ENCODE measurements around the gene TBCB. TPM values are rescaled to one million over a fixed set of nuclear protein-coding genes. Genes with fewer than 3 reads are reported as not detected.

TBCB gene
- polyA plus RNA-seq, 1 donor, result 110 TPM

DNA sequence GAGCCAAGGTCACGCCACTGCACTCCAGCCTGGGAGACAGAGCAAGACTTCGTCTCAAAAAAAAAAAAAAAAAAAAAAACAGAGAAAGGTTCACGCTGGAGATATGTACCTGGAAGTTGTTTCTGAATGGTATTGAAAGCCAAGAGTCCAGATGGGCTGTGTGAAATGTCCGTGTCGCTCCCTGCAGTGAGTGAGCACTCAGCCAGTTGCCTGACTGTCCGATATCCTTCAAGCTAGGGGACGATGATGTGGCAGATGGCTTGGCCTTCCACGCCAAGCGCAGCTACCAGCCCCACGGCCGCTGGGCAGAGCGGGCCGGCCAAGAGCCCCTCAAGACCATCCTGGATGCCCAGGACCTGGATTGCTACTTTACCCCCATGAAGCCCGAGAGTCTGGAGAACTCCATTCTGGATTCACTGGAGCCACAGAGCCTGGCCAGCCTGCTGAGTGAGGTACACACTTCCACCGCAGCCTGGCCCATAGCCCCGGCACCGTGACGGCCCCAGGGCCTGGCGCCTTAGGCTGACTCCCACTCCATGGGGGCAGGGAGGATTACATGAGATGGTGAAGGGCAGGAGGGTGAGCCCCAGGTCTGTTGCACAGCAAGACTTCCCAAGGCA is 16.0 kb upstream of the TBCB start:
- no peak for DNase-seq

DNA sequence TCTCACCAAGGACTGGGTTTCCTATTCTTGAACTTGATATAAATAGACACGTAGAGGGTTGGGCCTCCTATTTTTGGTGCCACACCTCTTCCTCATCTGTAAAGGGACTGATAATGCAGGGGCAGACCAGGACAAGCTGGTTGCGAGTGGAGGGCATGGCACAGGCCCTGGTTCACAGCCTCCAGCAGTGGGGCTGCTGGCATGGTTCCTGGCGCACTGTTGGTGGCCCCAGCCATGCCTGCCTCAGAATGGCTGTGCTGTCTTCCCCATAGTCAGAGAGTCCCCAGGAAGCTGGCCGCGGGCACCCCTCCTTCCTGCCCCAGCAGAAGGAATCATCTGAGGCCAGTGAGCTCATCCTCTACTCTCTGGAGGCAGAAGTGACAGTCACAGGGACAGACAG is 14.8 kb upstream of the TBCB start:
- no peak for DNase-seq

GRCh38 chr19:36101550-36102327 is 13.5 kb upstream of the TBCB start:
- DNase-seq, result no peak

- no peak for DNase-seq
These were observed 12.1 kb upstream of the TBCB start for GRCh38 chr19:36103040-36103626.

DNA sequence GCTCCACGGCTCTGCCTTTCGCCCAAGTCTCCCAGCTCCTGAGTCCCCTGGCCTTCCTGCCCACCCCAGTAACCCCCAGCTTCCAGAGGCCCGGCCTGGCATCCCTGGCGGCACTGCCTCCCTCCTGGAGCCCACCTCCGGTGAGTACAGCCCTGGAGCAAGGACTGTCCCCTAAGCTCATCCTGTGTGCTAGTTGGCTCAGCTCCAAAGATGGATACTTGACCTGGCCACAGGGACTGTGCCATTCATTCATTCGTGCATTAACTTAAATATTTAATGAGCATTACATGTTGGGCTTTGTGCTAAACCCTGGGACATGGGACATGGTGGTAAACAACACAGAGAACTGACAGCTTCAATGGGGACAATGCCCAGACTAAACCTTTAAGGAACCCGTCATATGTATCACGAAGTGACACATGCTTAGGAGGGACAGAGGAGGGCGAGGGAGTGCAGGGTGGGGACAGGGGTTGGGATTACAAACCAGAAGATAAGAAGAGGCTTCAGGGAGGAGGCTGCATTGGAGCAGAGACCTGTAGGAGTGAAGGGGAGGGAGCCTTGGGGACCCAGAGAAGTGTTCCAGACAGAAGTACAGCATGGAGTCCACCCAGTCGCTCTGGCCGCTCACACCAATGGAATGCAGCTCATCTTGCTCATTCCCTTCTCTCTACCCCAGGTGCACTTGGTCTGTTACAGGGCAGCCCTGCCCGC is 11.3 kb upstream of the TBCB start:
- no peak for DNase-seq

DNA sequence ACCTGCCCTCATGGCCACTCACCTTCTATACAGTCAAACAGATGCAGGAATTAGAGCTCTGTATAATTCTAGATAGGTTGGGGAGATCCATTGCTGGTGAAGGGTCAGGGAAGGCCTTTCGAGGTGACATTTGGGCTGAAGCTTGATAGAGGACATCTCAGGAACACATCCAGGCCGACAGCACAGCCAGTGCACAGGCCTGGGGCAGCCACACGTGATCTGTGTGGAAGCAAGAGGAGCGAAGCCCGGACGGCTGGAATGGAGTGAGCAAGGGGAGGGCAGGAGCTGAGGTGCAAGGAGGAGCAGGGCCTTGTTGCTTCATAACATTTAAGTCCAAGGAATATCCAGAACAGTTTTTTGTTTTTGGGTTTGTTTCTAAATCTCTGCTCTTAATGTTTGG is 8.8 kb upstream of the TBCB start:
- DNase-seq, result no peak

DNA sequence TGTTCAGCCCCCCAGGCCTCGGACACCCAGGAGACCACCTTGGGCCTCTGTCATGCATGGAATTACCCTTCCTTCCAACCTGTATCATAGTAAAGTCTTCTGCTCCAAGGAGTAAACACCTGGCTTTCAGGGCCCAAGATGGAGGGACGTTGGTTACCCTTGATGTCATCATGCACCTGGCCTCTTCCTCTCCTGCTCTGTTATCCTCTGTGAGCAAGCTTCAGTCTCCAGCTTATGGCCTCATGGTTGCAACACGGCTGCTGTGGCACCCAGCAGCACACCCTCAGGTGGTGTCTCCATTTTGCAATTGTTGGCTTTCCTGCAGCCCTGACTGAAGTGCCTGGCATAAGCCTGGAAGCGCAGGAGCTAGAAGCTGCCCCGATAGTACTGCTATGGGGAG is 8.3 kb upstream of the TBCB start:
- DNase-seq, result no peak

GRCh38 chr19:36108684-36109083 is 6.6 kb upstream of the TBCB start:
- no peak for DNase-seq

GRCh38 chr19:36110487-36111199 is 4.6 kb upstream of the TBCB start, which contains the start of gene OVOL3:
TSS of gene OVOL3 (plus strand) at chr19:36111143. CDS start at chr19:36111203, 60 bp downstream.
- DNase-seq, result no peak

- DNase-seq, result no peak
These were observed 4.1 kb upstream of the TBCB start for GRCh38 chr19:36111200-36111539.

DNA sequence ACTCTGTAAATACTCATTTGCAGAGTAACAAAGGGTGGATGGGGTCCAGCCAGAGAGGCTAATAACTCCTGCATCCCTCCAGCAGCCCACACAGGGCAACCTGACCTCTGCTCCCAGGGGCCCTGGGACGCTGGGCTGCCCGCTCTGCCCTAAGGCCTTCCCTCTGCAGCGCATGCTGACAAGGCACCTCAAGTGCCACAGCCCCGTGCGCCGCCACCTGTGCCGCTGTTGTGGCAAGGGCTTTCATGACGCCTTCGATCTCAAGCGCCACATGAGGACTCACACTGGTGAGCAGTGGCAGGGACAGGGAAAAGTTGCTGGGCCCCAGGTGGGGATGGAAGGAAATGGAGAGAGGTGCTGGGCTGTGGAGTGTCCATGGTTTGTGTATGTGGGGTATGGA is 2.6 kb upstream of the TBCB start:
- DNase-seq, result no peak

GRCh38 chr19:36113425-36113824 is 1.8 kb upstream of the TBCB start:
- no peak for DNase-seq

DNA sequence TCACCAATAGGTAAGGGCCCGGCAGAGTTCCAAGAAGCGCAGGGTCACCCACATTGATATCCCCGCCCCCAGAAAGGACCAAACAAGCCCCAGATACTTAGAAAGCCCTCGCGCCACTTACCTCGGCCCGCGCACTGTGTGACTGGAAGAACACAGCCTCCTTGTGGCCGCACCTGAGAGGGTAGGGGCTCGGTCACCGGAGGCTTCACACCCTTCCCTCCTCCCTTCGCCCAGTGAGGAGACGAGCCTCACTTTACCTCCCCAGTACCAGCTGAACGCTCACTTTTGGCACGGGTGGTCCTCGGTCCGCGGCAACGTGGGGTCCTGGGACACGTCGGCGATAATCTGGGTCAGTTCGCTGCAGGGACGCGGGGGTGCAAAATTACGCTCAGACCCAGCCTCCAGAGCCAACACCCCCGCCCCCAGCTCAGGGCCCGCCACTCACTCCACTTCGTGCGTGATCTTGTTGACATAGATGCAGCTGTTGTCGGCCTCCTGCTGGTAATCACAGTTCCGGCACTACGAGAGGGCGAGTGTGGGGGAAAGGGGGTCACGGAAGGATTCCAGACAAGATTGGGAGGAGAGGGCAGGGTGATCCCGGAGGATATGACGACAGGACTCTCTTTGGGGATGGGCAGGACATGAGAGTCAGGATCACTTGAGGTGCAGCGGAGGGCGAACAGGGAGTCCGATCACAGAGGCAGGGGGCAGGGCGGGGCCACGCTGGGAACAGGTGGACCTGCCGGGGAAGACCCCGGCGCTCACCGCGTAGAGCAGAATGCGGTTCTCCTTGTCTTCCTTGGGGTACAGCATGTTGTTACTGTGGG is 1.2 kb upstream of the TBCB start:
- no peak for DNase-seq

GRCh38 chr19:36114721-36115452 is 381 bp upstream of the TBCB start, which contains the start of gene POLR2I:
TSS of gene POLR2I (minus strand) at chr19:36114875. CDS start at chr19:36114856, 19 bp downstream.
- peak; percentile 100 for DNase-seq

GRCh38 chr19:36116344-36116637 is 1.0 kb downstream of the TBCB start:
- DNase-seq, result no peak

GRCh38 chr19:36120092-36120983 is 5.1 kb downstream of the TBCB start:
- DNase-seq, result no peak

DNA sequence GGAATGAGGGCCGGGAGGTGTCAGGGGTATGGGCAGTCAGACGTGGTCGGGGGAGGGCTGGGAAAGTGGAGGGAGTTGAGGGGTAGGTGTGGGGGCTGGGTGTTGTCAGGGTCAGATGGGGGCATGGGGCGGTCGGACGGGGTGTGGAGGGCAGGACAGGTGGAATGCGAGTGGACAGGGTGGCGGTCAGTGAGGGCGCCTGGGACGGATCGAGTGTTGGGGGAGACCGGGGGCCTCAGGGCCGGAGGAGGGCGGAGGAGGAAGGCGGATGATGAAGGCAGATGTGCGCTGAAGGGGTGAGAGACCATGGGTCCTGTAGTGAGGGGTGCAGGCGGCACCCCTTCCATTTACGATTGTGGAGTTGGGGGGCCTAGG is 5.7 kb downstream of the TBCB start:
- DNase-seq, result no peak

GRCh38 chr19:36121486-36122124 is 6.3 kb downstream of the TBCB start:
- DNase-seq, result no peak

DNA sequence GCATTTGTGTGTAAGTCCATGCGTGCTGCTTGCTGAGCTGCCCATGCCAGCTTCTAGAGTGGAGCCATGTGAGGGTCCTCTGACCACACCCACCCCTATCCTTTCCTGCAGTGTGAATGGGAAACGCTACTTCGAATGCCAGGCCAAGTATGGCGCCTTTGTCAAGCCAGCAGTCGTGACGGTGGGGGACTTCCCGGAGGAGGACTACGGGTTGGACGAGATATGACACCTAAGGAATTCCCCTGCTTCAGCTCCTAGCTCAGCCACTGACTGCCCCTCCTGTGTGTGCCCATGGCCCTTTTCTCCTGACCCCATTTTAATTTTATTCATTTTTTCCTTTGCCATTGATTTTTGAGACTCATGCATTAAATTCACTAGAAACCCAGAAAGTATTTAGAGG is 10.3 kb downstream of the TBCB start:
- DNase-seq, result no peak

Data from left kidney (tissue), 2 donors.